Nephron progenitor cell (in vitro differentiated cells): Measurements from ENCODE around the gene LAPTM5.

ENCODE experiments used
- DNase-seq: peaks from one replicate; pipeline ENCODE4 v3.0.0; 2021
- H3K27ac Mint-ChIP-seq: 2 replicates; pipeline ENCODE4 v1.8.0; 2021; ENCODE audit warnings: mild to moderate bottlenecking, moderate library complexity, mixed read lengths
- H3K27me3 Mint-ChIP-seq: 2 replicates; pipeline ENCODE4 v1.8.0; 2021; ENCODE audit warnings: mild to moderate bottlenecking, low read depth, mixed read lengths; ENCODE audit not compliant: poor library complexity
- H3K36me3 Mint-ChIP-seq: 2 replicates; pipeline ENCODE4 v1.8.0; 2021; ENCODE audit warnings: low read depth, mixed read lengths
- H3K4me1 Mint-ChIP-seq: 2 replicates; pipeline ENCODE4 v1.8.0; 2021; ENCODE audit warnings: mixed read lengths
- H3K4me3 Mint-ChIP-seq: 2 replicates; pipeline ENCODE4 v1.8.0; 2021; ENCODE audit warnings: mild to moderate bottlenecking, moderate library complexity, mixed read lengths
- H3K9me3 Mint-ChIP-seq: 2 replicates; pipeline ENCODE4 v1.8.0; 2021; ENCODE audit warnings: mild to moderate bottlenecking, moderate library complexity, mixed read lengths
- CTCF ChIP-seq: fragments of 200-600 bp; sonication (generic); IDR thresholded peaks from 2 replicates; pipeline ENCODE4 v1.5.0; 2021; ENCODE audit warnings: antibody characterized with exemption

Gene LAPTM5

DNA sequence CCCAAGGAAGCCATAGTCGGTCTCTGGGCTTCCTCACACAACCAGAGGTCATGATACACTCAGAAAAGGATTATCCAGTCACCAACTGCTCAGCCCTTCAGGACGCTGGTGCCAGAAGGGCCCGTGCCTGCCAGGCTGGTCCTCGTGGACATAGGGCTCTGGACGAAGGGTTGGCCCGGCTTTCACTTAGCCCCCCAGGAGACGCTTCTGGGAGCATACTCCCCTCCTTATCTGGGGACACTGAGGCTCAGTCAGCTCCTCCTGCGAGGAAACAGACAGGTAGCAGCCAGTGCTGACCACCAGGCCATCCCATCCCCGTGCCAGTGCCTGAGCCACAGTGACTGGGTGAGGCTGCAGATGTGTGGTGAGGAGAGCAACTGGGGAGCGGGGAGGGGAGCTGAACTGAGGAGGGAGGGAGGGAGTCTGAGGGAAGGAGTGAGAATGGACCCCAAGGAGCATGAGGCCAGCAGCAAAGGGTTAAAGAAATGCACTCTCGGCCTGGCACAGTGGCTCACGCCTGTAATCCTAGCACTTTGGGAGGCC is 17.9 kb upstream of the LAPTM5 start:
- Mint-ChIP-seq H3K9me3 (no peaks in the 10 kb centered on the region), H3K36me3 (no peaks in the 10 kb centered on the region), H3K27me3 (peaks cover 23% of the 10 kb centered on the region), H3K4me3 (no peak overlapping the region), H3K4me1 (peaks cover 20% of the 10 kb centered on the region), H3K27ac (no peak overlapping the region)
- no peak for DNase-seq
- TF ChIP-seq CTCF = no peak

- H3K4me1 Mint-ChIP-seq = peaks cover 20% of the 10 kb centered on the region
- H3K36me3 Mint-ChIP-seq = no peaks in the 10 kb centered on the region
- peaks cover 17% of the 10 kb centered on the region for H3K27me3 Mint-ChIP-seq
- no peak overlapping the region for H3K27ac Mint-ChIP-seq
- H3K9me3 Mint-ChIP-seq = no peaks in the 10 kb centered on the region
- TF ChIP-seq CTCF = no peak
- no peak for DNase-seq
- H3K4me3 Mint-ChIP-seq = no peak overlapping the region
Measured at GRCh38 chr1:30774550-30775432, 17.2 kb upstream of the LAPTM5 start.

GRCh38 chr1:30773722-30774358 is 16.3 kb upstream of the LAPTM5 start:
- Mint-ChIP-seq H3K27me3 (peaks cover 9% of the 10 kb centered on the region), H3K27ac (no peak overlapping the region), H3K36me3 (no peaks in the 10 kb centered on the region), H3K4me3 (no peak overlapping the region), H3K4me1 (peaks cover 16% of the 10 kb centered on the region), H3K9me3 (no peaks in the 10 kb centered on the region)
- no peak for DNase-seq
- no peak for TF ChIP-seq CTCF

- Mint-ChIP-seq H3K9me3 (no peaks in the 10 kb centered on the region), H3K27me3 (peaks cover 9% of the 10 kb centered on the region), H3K36me3 (no peaks in the 10 kb centered on the region), H3K4me1 (peaks cover 13% of the 10 kb centered on the region), H3K4me3 (no peak overlapping the region), H3K27ac (no peak overlapping the region)
- no peak for DNase-seq
- no peak for TF ChIP-seq CTCF
Measured at GRCh38 chr1:30771005-30771404, 13.4 kb upstream of the LAPTM5 start.

- H3K4me1 Mint-ChIP-seq = peaks cover 13% of the 10 kb centered on the region
- no peak for DNase-seq
- H3K27ac Mint-ChIP-seq = no peak overlapping the region
- TF ChIP-seq CTCF = no peak
- no peaks in the 10 kb centered on the region for H3K36me3 Mint-ChIP-seq
- peaks cover 9% of the 10 kb centered on the region for H3K27me3 Mint-ChIP-seq
- no peak overlapping the region for H3K4me3 Mint-ChIP-seq
- H3K9me3 Mint-ChIP-seq = no peaks in the 10 kb centered on the region
Measured at GRCh38 chr1:30770150-30770549, 12.6 kb upstream of the LAPTM5 start.
